Neural progenitor cell (in vitro differentiated cells): ENCODE data around the gene NARS2.

Experiments used
- EZH2 ChIP-seq: fragments of 200-600 bp; sonication (generic); IDR thresholded peaks from 2 replicates; pipeline ENCODE4 v1.6.1; 2017; ENCODE audit warnings: antibody characterized with exemption, mild to moderate bottlenecking, moderate library complexity
- EZH2phosphoT487 ChIP-seq: fragments of 200-600 bp; sonication (generic); IDR thresholded peaks from 2 replicates; pipeline ENCODE4 v1.6.1; 2017; ENCODE audit warnings: antibody characterized with exemption
- TF ChIP-seq, protein P1 (sequence below): fragments of 200-600 bp; sonication (generic); IDR thresholded peaks from 2 replicates; pipeline ENCODE4 v1.5.1; 2017; ENCODE audit warnings: antibody characterized with exemption, mild to moderate bottlenecking

GRCh38 chr11:78399136-78399535 lies 175.5 kb downstream of the NARS2 start:
- TF ChIP-seq, protein P1, sequence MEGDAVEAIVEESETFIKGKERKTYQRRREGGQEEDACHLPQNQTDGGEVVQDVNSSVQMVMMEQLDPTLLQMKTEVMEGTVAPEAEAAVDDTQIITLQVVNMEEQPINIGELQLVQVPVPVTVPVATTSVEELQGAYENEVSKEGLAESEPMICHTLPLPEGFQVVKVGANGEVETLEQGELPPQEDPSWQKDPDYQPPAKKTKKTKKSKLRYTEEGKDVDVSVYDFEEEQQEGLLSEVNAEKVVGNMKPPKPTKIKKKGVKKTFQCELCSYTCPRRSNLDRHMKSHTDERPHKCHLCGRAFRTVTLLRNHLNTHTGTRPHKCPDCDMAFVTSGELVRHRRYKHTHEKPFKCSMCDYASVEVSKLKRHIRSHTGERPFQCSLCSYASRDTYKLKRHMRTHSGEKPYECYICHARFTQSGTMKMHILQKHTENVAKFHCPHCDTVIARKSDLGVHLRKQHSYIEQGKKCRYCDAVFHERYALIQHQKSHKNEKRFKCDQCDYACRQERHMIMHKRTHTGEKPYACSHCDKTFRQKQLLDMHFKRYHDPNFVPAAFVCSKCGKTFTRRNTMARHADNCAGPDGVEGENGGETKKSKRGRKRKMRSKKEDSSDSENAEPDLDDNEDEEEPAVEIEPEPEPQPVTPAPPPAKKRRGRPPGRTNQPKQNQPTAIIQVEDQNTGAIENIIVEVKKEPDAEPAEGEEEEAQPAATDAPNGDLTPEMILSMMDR: no peak
- TF ChIP-seq EZH2 (no peak), EZH2phosphoT487 (no peak)
